Measurements from ENCODE around the gene CERS5.

- TF ChIP-seq CTCF (conservative IDR thresholded peaks at IDR 0.05; ENCODE audit: low read length) (no peak), EZH2phosphoT487 (IDR thresholded peaks at IDR 0.05; ENCODE audit: borderline replicate concordance, low read depth, low read length) (no peak)
These were observed 19.5 kb upstream of the CERS5 start for GRCh38 chr12:50186681-50187080.
